Forelimb muscle (tissue), 1 donor: ENCODE measurements around the gene YBX1. TPM values are rescaled to one million over a fixed set of nuclear protein-coding genes. Genes with fewer than 3 reads are reported as not detected.

Experiments
- DNase-seq: peaks from one replicate; pipeline ENCODE4 v3.0.0-alpha.2; 2013; ENCODE audit warnings: low read depth
- polyA plus RNA-seq: library from polyadenylated mRNA; unstranded; fragments of 120-200 nt; gene quantifications from one replicate; pipeline ENCODE4 v1.2.1, GENCODE V29; 2013; ENCODE audit not compliant: insufficient read length

YBX1 gene
- polyA plus RNA-seq, 1 donor = 921 TPM

DNA sequence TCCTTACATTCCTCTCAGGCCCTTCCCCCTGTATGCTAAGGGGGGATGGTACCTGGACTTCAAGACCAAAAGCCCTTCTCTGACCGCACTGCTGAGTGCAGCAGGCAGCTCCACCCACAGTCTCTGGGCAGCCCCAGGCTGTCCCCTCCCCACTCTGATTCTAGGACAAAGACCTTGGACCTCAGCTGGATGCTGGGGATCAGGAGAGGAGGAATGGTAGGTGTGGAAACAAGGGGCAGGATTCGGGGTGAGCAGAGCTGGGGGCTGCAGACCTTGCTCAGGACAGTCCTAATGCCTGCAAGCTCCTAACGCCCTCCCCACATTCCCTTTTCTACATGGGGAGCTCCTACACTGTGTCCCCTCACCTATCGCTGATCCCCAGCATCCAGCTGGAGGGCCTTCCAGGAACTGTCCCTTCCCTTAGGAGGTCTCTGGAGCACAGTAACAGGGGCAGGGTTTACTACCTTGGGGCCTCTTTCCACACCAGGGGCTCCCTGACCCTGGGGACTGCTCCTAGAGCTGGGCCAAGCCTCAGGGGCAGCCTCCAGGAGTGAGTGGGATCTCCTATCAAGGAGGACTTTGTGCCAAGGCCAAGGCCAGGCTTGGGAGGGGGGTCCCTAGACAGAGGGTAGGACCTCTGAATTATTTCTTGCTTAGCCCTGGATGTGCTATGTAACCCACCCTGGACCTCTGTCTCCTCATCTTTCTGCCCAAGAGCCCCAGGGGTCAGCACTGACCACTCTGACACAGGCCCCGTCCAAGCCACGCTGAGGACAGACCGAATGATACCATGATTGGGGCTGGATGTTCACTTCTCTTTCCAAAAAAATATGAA is 52.2 kb downstream of the YBX1 start:
- no peak for DNase-seq

DNA sequence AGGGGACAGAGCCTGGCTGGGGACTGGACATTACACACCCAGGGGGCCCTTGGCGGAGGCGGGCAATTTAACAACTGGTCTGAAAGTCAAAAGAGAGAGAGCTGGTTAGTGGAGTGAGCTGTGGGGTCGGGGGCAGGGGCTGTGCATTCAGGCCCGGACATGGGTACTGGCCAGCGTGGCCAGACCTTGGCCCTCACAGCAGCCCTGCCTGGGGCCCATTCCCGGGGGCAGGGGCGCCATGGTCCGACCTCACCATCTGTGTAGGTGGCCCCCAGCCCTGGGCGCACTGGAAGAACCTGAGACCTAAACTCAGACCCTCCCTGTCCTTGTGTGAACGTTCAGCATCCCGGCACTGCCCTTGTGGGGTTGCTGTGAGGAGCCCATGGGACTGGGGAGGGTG is 52.8 kb downstream of the YBX1 start:
- DNase-seq = no peak

GRCh38 chr1:42735477-42736105 is 53.4 kb downstream of the YBX1 start:
- no peak for DNase-seq

- DNase-seq = no peak
Observed at GRCh38 chr1:42736152-42736551, 53.9 kb downstream of the YBX1 start.

DNA sequence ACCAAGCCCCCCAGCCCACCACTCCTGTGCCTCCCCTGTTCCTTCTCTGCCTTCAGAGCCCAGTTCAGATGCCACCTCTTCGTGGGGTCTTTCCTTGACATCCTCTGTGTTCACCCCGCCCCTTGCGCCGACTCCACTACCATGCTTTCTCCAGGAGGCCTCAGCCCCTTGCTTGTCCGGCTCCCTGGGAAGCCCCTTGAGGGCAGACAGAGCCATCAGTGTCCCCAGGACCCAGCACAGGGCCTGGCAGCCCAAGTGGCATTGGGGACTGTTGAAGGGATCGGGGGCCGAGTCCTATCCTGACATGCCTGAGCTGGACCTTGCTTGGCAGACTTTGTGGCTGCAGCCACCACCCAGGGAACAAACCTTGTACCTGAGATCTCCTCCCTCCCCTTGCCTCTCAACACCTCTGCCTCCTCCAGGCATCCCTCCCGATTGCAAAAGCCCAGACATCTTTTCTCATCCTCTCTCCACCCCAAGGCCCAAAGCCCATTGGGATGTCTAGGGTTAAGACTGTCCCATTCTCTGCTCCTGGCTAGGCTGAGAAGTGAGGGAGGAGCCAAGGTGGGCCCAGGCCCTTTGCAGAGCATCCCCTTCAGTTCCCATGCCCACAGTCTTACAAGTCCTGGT is 54.5 kb downstream of the YBX1 start:
- DNase-seq = no peak

DNA sequence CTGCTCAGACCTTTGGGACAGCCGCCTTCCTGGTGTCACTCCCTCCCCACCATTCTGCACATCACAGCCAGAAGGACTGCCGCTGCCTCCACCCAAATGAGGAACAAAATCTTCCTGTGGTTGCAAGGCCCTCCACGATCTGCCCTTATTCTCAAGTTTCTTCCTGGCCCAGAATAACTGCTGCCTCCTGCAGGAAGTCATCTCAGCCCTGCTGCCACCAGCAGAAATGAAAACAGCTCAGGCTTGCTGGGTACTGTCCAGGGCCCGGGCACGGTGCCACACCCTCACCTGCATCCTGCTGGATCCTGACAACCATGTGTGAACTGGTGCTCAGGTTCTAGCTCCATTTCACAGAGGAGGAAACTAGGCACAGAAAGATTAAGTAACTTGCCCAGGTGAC is 55.0 kb downstream of the YBX1 start:
- no peak for DNase-seq

DNA sequence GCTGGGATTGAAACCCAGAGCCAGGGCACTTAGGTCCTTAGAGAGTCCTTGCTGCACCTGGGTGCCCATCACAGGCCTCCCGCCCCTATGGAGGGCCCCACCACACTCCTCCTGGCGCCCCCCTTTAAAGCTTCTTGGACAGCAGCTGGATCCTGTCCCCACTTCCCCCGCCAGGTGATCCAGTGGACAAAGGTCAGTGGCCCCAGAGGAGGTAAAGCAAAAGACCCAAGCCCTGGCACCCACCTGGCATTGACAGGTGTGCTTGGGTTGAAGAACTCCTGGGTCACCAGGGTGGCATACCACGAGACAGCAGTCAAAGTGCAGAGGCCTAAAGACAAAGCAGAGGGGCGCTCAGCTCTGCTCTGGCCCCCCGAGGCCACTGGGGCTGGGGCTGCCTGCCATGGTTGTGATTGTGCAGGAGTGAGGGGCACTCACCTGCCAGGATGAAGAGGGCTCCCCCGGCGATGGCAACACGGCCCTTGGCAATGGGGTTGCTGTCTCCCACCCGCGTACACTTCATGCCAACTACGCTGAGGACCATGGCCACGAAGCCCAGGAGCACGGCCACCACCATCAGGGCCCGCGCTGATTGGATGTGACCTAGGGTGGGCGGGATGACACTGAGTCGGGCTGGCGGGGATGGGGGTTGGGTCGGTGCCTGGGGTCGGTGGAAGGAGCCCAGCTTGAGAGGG is 55.9 kb downstream of the YBX1 start:
- DNase-seq = no peak

DNA sequence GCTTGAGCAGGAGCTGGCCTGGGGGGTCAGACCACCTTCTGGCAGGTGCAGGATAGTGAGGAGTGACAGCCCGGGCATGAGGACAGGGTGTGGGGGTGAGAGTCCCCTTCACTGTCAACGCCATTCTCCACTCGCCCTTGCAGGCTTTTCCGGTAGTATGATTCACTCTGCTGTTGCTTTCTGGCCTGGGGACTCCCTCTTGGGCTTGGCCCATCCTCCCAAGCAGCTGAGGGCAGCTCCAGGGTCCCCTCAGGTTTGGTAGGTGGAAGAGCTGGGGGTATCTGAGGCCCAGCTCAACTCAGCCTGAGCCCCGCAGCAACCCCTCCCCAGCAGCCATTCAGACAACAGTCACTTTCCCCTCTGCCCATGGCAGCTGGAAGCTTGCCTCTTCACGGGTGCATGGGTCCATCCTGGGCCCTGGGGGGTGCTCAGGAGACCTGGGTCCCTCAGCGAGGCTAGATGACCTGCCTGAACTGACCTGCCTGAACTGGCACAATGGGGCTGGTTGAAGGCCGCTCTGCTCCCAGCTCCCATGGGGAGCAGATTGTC is 56.5 kb downstream of the YBX1 start:
- DNase-seq = no peak

DNA sequence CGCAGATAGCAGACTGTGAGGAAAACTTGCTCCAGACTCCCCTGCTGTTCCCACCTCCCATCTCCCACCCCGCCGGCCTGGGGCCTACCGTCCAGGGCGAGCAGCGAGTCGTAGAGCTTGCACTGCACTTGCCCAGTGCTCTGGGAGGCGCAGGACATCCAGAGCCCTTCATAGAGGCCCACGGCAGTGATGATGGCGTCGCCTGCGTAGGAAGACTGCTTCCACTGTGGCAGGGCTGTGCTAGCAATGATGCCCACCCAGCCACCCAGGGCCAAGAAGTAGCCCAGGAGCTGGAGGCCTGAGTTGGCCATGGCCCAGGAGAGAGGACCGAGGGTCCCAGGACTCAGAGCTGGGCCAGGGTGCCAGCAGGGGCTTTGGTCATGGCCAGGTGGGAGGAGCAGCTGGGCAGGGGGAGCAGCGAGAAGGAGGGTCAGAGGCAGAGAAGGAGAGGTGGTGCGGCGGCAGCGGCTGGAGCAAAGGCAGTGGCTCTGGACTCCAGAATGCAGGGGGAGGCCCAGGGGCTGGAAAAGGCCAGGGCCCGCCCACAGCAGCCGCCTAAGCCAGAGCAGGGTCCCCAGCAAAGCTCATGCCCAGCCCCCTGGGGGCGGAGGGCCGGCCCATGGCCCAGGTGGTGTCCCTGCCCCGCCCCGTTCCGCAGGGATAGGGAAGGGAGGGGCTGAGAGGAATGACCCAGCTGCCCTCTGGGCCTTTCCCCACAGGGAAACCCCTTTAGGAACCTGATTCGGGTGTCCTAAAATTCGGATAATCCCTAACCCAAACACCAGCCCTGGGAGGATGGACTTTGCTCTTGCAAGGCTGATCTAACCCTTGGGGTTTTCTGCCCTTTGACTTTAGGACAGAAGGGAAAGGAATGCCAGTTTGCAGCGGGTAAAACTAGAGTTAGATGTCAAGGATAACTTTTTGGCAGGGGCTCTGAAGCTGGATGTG is 57.8 kb downstream of the YBX1 start, which contains the start of gene CLDN19:
Gene CLDN19 (minus strand): TSS at position 484 of the 948 bp plus-strand sequence. CDS start 173 bp downstream, at position 311.
- DNase-seq = no peak

- DNase-seq = no peak
Observed at GRCh38 chr1:42740851-42741580, 58.8 kb downstream of the YBX1 start.

DNA sequence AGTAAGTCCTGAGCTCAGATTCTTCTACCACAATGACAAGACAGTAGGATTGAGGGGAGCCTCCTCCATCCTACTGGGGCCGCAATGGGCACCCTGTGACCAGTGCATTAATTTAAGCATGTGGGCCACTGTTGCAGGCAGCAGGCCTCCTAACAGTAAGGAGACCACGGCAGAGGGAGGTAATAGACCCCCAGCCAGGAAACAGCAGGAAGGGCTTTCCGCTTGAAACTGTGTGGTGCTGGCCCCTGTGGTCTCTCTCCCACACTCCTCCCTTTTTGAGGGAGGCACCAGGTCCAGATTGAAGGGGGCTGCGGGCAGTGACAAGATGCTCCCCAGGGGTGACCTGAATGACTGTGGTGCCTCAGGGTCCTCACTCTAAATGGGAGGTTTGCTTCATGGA is 59.5 kb downstream of the YBX1 start:
- no peak for DNase-seq

DNA sequence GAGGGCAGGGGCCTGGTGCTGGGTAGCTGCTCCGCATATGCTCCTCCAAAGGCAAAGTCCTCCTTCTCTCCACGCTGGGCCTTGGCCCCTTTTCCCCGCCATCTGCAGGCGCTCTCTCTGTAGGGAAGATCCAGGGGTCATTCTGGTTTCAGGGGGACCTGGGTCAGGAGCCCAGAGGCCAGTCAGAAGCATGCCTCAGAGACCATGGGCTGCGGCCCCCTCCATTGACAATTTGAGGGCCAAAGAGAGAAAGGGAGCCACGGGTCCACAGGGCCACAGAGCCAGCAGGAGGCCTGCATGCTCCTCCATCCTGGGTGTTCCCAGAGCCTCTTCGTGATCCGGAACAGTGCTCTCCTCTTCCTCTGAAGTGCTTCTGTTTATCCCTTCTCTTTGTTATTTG is 59.9 kb downstream of the YBX1 start:
- DNase-seq = no peak

DNA sequence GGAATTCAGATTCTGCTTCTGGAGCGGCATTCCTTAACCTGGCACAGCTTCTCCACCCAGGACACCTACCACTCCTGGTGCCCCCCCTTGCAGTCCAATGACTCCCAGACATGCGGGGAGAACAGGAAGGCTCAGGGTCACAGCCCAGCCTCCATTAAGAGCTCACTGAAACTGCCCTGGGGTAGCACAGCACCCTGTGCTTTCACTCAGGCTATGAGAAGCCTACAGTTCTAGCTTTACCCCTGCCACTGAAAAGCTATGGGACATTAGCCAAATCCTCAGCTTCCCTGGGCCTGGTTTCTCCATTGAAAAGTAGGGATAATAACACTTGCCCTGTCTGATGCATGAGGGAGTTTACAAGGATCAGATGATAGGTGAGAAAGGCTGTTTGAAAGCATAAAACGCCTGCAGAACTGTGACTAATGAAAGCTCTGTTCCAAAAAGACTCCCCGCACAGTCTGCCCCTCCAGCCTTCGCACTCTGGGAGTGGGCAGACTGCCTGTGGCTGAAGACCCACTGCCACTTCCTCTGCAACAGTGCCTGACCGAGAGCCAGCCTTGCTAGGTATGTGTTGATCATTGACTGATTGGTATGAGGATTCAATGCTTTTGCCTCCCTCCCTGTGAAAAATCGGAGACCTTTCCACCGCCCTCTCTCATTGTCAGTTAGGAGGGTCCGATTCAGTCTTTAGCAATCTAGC is 60.5 kb downstream of the YBX1 start:
- no peak for DNase-seq

DNA sequence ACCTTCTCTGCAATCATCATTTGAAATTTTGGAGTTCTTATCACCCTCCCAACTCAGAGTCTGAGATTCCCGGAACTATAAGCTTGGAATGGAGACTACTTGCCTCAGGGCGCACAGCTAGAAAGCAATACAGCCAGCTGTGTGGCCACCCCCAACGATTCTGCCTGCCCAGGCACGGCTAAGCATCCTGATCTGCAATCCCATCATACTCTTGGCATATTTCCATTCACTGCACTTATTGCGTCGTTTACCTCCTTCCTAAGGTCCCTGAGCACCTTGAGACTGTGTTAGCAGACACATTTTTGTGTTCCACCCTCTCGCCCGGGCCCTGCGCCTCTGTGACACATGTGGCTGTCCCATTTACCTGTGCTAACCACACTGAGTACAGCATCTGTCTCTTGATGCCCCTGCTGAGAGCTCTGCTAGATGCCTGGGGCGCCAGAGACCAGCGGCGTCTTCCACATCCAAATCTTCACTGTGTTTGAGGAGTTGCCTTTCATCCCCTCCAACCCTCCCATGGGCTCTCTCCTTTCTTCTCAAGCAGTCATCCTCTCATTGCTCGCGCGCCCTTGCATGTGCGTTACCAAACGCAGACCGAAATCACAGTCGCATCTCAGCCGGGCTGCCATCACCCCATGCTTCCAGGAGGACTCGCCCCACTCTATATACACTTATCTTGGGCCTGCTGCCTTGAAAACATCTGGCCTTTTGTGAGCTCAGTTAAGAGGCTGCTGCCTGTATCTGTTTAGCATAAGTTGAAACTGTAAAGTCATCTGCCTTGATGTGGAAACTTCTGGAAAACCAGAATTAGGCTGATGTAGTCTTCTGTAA is 61.3 kb downstream of the YBX1 start:
- DNase-seq = no peak

DNA sequence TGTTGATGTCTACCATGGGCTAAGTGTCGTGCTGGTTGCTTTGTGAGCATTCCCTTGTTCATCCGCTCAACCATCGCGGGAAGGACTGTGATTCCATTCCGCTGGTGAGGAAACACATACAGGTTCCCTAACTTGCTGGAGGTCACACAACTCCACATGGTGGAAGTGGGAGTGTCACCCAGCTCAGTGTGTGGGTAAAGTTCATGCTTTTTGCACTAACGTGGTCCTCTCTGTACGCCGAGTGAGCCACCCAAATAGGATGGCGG is 61.9 kb downstream of the YBX1 start:
- no peak for DNase-seq

- no peak for DNase-seq
Observed at GRCh38 chr1:42745851-42746250, 63.6 kb downstream of the YBX1 start.

DNA sequence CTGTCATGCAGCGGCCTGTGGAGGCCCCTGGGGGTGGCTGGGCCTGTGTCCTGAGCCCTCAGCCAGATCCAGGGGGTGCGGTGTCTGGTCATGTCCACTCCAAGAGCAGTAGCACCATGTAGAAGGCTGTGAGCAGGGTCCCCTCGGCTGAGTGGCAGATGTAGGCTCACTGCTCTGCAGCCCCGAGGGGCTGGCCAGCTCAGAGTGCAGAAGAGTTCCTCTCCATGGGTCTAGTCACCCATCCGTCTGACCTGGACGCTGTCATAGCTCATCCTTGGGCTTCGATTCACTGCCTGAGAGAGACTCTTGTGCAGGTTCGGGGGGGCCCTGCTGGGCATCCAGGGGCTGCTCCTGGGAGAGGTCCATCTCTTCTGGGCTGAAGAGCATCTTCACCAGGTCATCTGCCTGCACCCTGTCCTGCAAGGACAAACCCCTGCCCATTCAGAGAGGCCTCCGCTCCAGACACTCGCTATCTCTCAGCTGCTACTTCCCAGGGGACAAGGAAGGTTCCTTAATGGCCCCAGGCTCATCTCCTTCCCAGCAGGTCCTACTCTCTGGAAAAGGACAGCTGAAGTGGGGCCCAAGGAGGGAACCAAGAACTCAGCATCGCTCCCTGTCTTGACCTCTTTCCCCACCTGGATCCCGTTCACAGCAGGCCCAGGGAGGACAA is 64.4 kb downstream of the YBX1 start:
- DNase-seq = no peak

DNA sequence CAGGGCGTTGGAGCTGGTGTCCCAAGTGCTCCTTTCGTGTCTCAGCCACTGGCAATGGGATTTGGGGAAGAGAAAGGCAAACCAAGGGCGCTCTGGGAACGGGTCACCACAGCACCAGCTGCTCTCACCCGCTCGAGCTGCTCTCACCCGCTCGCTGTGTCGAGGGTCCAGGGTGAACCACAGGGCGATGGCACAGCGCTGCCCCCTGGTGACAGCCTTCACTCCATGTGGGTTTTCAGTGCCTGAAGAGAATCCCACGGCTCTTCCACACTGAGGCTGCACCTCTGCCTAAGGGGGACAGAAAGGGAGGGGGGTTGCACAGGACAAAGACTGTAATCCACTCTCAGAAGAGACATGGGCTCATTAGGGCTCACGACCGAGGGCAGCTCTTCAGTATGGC is 64.9 kb downstream of the YBX1 start:
- no peak for DNase-seq
